Sigmoid colon (tissue), 7 donors: ENCODE results near the gene MYH7. TPM values are rescaled to one million over a fixed set of nuclear protein-coding genes. Genes with fewer than 3 reads are reported as not detected.

Source experiments
- DNase-seq: peaks from one replicate; pipeline ENCODE4 v3.0.0-alpha.2; 2019
- H3K27ac ChIP-seq, 4 donors: fragments of 200-600 bp; sonication (generic); one replicate each; pipeline ENCODE4 v1.5.1; 2016 to 2019; ENCODE audit warnings: mild to moderate bottlenecking in 1 of 4
- H3K27me3 ChIP-seq, 3 donors: fragments of 200-600 bp; sonication (generic); one replicate each; pipeline ENCODE4 v1.5.1; 2019; ENCODE audit warnings: mild to moderate bottlenecking in 1 of 3
- H3K36me3 ChIP-seq, 4 donors: fragments of 200-600 bp; sonication (generic); one replicate each; pipeline ENCODE4 v1.5.1; 2016 to 2019
- H3K4me1 ChIP-seq, 4 donors: fragments of 200-600 bp; sonication (generic); one replicate each; pipeline ENCODE4 v1.5.1; 2017 to 2019
- H3K4me3 ChIP-seq, 4 donors: fragments of 200-600 bp; sonication (generic); one replicate each; pipeline ENCODE4 v1.5.1; 2017 to 2019; ENCODE audit warnings: mild to moderate bottlenecking in 2 of 4, moderate library complexity in 1 of 4
- H3K9me3 ChIP-seq, 4 donors: fragments of 200-600 bp in 3 of 4; sonication (generic) in 3 of 4; one replicate each; pipeline versions ENCODE4 v1.5.1 to v1.6.1; 2013 to 2019
- CTCF ChIP-seq, 4 experiments: fragments of 450-650 bp in 3 of 4; fragments of 200-600 bp in 1 of 4; IDR thresholded peaks; one replicate each; pipeline ENCODE4 v1.5.1; 2016 to 2019; ENCODE audit warnings: antibody characterized with exemption in 4 of 4, mild to moderate bottlenecking in 3 of 4, moderate library complexity in 2 of 4
- EP300 ChIP-seq, 4 donors: sonication (generic); formaldehyde crosslinking; IDR thresholded peaks; one replicate each; pipeline ENCODE4 v1.6.1; 2017; ENCODE audit warnings: antibody characterized with exemption in 4 of 4
- POLR2A ChIP-seq, 2 donors: fragments of 450-650 bp; IDR thresholded peaks; one replicate each; pipeline ENCODE4 v1.6.1; 2016; ENCODE audit warnings: antibody characterized with exemption in 2 of 2, mild to moderate bottlenecking in 2 of 2, moderate library complexity in 2 of 2
- POLR2AphosphoS5 ChIP-seq, 4 donors: sonication (generic); formaldehyde crosslinking; IDR thresholded peaks; one replicate each; pipeline ENCODE4 v1.6.1; 2017; ENCODE audit warnings: antibody characterized with exemption in 4 of 4
- WGBS, 2 donors: extraction: QIAGEN DNeasy Blood & Tissue Kit; methylation state at CpG; one replicate each; pipeline ENCODE4 v1.1.7; 2013; 5-methylcytosine and 5-hydroxymethylcytosine counted together
- intact Hi-C: fragments of 100-400 bp; cut with DNase I; formaldehyde crosslinking; loops from one replicate; pipeline ENCODE4 v1.15.1; 2023
- polyA plus RNA-seq, 3 donors: library from polyadenylated mRNA; stranded (reverse); fragments of 200-250 nt; gene quantifications; one replicate each; pipeline ENCODE4 v1.2.3, GENCODE V29; 2013
- total RNA-seq, 4 donors: library from RNA; depleted of rRNA; stranded (reverse); fragments of >200 nt; gene quantifications; one replicate each; pipeline ENCODE4 v1.1.0, GENCODE V29; 2016
- donor health status: healthy with polysubstance abuse.
- donor health status: Bipolar disorder and iron deficiency.
- donor health status: healthy.

The MYH7 gene
- total and polyA plus RNA-seq, 7 donors, result under 0.01 to 11.6 (median 0.28) TPM; not detected in 2

- intact Hi-C loops, result loop anchor here (2.0 to 5.0 kb wide), 3 partner anchors 103 to 973 kb away; partner anchors contain the start of gene SDR39U1
- TF ChIP-seq POLR2AphosphoS5 (IDR thresholded peaks at IDR 0.05) (peak; percentile 82 to 94 (median 90)), CTCF (IDR thresholded peaks at IDR 0.05) (peak; percentile 79 to 89 (median 86)), POLR2A (IDR thresholded peaks at IDR 0.05) (peak; percentile 57 to 73), EP300 (IDR thresholded peaks at IDR 0.05) (no peak)
- Histone ChIP-seq H3K27me3 (no peaks in the 10 kb centered on the region), H3K9me3 (no peaks in the 10 kb centered on the region), H3K4me3 (peak within 1 kb of the TSS; percentile 66 to 96 (median 79)), H3K36me3 (peaks cover 0 to 36% (median 30%) of the 10 kb centered on the region in 4 donors), H3K27ac (peak within 1 kb of the TSS; percentile 82 to 89 (median 86)), H3K4me1 (peaks cover 0 to 13% (median 7%) of the 10 kb centered on the region in 4 donors)
- peak; percentile 98 for DNase-seq
- WGBS, 2 donors, result 4 to 7% methylated on average over 41 of the region's 41 CpGs
These were observed 33.9 kb upstream of the MYH7 start, which contains the start of gene NGDN for GRCh38 chr14:23469127-23469905. Gene NGDN (plus strand): TSS chr14:23469703. CDS start chr14:23469716, 13 bp downstream.

- no peak for TF ChIP-seq CTCF (IDR thresholded peaks at IDR 0.05)
- TF ChIP-seq POLR2AphosphoS5 (IDR thresholded peaks at IDR 0.05), result no peak
- TF ChIP-seq POLR2A (IDR thresholded peaks at IDR 0.05), result no peak
- no peak for TF ChIP-seq EP300 (IDR thresholded peaks at IDR 0.05)
- Histone ChIP-seq H3K9me3 (no peaks in the 10 kb centered on the region), H3K4me1 (peaks cover 0 to 13% (median 7%) of the 10 kb centered on the region in 4 donors), H3K36me3 (peaks cover 0 to 30% (median 25%) of the 10 kb centered on the region in 4 donors), H3K27ac (peak overlapping the region; percentile 82 to 89 (median 86)), H3K4me3 (peak overlapping the region; percentile 24 to 96 (median 69)), H3K27me3 (no peaks in the 10 kb centered on the region)
- WGBS, 2 donors, result 86 to 91% methylated on average over 15 of the region's 15 CpGs
- no peak for DNase-seq
- intact Hi-C loops, result loop anchor here (2.0 to 5.0 kb wide), 3 partner anchors 102 to 974 kb away; partner anchors contain the start of gene SDR39U1
These were observed 33.3 kb upstream of the MYH7 start for GRCh38 chr14:23468704-23469126.

GRCh38 chr14:23465261-23465660 lies 29.8 kb upstream of the MYH7 start:
- intact Hi-C loops, result loop anchor here (5.0 kb wide), 1 partner anchor 138 kb away; no protein-coding TSS in a partner anchor
- H3K27ac ChIP-seq, result no peak overlapping the region
- 63 to 81% methylated on average over 3 of the region's 3 CpGs for WGBS, 2 donors
- H3K4me3 ChIP-seq, result no peak overlapping the region
- no peaks in the 10 kb centered on the region for H3K9me3 ChIP-seq
- no peaks in the 10 kb centered on the region for H3K36me3 ChIP-seq
- DNase-seq, result no peak
- no peak for TF ChIP-seq POLR2AphosphoS5 (IDR thresholded peaks at IDR 0.05)
- TF ChIP-seq CTCF (IDR thresholded peaks at IDR 0.05), result no peak
- TF ChIP-seq EP300 (IDR thresholded peaks at IDR 0.05), result no peak
- no peak for TF ChIP-seq POLR2A (IDR thresholded peaks at IDR 0.05)
- no peaks in the 10 kb centered on the region for H3K27me3 ChIP-seq
- H3K4me1 ChIP-seq, result peaks cover 0 to 5% (median 4%) of the 10 kb centered on the region in 4 donors

GRCh38 chr14:23464700-23465099 lies 29.2 kb upstream of the MYH7 start:
- H3K36me3 ChIP-seq, result no peaks in the 10 kb centered on the region
- H3K27ac ChIP-seq, result no peak overlapping the region
- TF ChIP-seq EP300 (IDR thresholded peaks at IDR 0.05) (no peak), POLR2A (IDR thresholded peaks at IDR 0.05) (no peak), POLR2AphosphoS5 (IDR thresholded peaks at IDR 0.05) (no peak), CTCF (IDR thresholded peaks at IDR 0.05) (no peak)
- H3K4me1 ChIP-seq, result no peaks in the 10 kb centered on the region
- no peak for DNase-seq
- intact Hi-C loops, result loop anchor here (5.0 kb wide), 1 partner anchor 137 kb away; no protein-coding TSS in a partner anchor
- H3K27me3 ChIP-seq, result no peaks in the 10 kb centered on the region
- no peaks in the 10 kb centered on the region for H3K9me3 ChIP-seq
- H3K4me3 ChIP-seq, result no peak overlapping the region
